ENCODE results near the gene HSBP1L1. TPM values are rescaled to one million over a fixed set of nuclear protein-coding genes. Genes with fewer than 3 reads are reported as not detected.
"Not testable (repeated sequence)": the region's sequence is repeated elsewhere in the genome, so short reads cannot be mapped to it uniquely, and the experiment has no call there.

HSBP1L1 gene
- total RNA-seq, 4 donors from 2014 or later = 13.2 to 20.1 (median 17.3) TPM

DNA sequence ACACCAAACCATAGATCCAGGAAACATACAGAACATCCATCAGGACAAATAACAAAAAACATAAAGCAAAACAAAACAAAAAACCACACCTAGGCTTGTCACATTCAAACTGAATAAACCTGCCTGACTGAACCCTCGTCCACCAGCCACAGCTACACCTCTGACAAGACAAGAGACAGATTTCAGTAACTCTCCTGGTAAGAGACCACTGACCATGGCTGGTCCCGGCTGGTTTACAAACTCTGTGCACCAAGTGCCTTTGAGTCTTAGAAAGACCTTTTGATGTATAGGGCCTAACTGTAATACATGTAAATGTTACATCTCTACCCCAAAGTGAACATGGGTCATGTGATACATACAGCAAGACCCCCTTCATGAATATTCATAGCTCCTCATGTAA lies 8.2 kb upstream of the HSBP1L1 start:
- DNase-seq (ENCODE audit: low spot score) (no peak), ATAC-seq (ENCODE audit: low FRiP score) (no peak)
- TF ChIP-seq, protein P1, sequence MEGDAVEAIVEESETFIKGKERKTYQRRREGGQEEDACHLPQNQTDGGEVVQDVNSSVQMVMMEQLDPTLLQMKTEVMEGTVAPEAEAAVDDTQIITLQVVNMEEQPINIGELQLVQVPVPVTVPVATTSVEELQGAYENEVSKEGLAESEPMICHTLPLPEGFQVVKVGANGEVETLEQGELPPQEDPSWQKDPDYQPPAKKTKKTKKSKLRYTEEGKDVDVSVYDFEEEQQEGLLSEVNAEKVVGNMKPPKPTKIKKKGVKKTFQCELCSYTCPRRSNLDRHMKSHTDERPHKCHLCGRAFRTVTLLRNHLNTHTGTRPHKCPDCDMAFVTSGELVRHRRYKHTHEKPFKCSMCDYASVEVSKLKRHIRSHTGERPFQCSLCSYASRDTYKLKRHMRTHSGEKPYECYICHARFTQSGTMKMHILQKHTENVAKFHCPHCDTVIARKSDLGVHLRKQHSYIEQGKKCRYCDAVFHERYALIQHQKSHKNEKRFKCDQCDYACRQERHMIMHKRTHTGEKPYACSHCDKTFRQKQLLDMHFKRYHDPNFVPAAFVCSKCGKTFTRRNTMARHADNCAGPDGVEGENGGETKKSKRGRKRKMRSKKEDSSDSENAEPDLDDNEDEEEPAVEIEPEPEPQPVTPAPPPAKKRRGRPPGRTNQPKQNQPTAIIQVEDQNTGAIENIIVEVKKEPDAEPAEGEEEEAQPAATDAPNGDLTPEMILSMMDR (IDR thresholded peaks at IDR 0.05) = no peak

DNA sequence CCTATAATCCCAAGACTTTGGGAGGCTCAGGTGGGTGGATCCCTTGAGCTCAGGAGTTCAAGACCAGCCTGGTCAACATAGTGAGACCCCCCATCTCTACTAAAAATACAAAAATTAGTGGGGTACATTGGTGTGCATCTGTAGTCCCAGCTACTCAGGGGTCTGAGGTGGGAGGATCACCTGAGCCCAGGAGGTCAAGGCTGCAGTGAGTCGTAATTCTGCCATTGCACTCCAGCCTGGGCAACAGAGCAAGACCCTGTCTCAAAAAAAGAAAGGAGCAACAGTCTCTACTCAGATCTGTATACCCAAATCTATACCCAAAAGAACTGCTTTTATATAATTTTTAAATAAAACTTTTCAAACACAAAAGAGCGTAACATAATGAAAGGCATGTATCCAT lies 5.5 kb upstream of the HSBP1L1 start:
- ATAC-seq (ENCODE audit: low FRiP score) (no peak), DNase-seq (ENCODE audit: low spot score) (no peak)
- TF ChIP-seq, protein P1 (IDR thresholded peaks at IDR 0.05) = no peak

DNA sequence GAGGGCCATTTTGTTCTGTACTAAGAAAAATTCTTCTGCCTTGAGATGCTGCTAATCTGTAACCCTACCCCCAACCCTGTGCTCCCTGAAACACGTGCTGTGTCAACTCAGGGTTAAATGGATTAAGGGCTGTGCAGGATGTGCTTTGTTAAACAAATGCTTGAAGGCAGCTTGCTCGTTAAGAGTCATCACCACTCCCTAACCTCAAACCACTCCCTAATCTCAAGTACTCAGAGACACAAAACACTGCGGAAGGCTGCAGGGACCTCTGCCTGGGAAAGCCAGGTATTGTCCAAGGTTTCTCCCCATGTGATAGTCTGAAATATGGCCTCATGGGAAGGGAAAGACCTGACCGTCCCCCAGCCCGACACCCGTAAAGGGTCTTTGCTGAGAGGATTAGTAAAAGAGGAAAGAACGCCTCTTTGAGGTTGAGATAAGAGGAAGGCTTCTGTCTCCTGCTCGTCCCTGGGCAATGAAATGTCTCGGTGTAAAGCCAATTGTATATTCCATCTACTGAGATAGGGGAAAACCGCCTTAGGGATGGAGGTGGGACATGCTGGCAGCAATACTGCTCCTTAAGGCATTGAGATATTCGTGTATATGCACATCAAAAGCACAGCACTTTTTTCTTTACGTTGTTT lies 4.2 kb upstream of the HSBP1L1 start:
- not testable (repeated sequence) for ATAC-seq (ENCODE audit: low FRiP score); DNase-seq (ENCODE audit: low spot score)

DNA sequence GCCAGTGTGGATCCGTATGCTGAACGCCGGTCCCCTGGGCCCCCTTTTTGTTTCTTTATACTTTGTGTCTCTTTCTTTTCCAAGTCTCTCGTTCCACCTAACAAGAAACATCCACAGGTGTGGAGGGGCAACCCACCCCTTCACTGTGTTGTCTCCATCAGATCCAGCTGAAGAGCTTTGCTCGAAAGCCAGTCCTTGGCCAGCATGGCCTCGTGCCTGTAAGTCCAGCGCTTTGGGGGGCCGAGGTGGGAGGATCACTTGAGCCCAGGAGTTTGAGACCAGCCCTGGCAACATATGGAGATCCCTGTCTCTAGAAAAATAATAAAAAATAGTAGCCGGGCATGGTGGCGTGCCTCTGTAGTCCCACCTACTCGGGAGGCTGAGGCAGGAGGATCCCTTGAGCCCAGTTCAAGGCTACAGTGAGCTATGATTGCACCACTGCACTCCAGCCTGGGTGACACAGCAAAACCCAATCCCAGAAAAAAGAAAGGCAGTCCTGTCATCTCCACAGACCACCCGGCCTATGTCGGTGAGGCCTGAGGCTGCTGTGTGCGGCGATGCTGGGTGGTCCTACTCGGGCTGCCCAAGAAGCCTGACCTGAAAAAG lies 3.4 kb upstream of the HSBP1L1 start:
- ATAC-seq (ENCODE audit: low FRiP score) = no peak
- TF ChIP-seq, protein P1 (IDR thresholded peaks at IDR 0.05) = no peak
- no peak for DNase-seq (ENCODE audit: low spot score)

DNA sequence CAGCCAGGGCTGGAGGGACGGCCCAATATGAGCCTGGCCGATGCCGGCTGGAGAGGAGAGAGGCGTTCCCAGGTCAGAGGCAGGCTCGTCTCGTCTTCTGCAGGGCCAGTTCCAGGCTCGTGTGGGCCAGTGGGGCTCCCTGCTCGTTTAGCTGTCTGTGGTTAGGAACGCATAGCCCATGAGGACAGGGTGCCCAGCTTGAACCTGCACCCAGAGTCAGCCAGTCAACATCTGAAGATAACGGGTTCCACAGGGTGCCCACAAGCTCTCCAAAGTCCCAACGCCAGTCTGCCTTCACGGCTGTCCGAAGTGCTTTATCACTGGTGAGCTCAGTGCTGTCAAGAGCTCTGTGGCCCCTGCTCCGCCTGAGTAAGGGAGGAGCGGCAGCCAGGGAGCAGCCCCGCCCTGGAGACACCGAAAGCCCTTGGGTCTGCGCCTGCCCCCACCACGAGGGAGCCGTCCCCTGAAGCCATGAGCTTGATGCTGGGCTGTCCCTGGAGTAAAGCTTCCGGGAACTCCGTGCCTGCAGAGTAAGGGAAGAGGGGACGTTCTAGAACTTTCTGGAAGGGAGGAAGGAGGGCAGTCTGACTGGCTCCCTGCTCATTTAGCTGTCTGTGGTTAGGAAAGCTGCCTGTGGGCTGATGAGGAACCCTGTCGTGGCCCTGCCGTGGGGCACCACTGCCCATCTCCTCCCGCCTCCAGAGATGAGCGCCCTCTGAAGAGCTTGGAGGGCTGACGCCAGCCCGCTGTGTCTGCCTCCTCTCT lies 2.7 kb upstream of the HSBP1L1 start:
- TF ChIP-seq, protein P1 (IDR thresholded peaks at IDR 0.05) = no peak
- no peak for DNase-seq (ENCODE audit: low spot score)
- ATAC-seq (ENCODE audit: low FRiP score) = no peak

DNA sequence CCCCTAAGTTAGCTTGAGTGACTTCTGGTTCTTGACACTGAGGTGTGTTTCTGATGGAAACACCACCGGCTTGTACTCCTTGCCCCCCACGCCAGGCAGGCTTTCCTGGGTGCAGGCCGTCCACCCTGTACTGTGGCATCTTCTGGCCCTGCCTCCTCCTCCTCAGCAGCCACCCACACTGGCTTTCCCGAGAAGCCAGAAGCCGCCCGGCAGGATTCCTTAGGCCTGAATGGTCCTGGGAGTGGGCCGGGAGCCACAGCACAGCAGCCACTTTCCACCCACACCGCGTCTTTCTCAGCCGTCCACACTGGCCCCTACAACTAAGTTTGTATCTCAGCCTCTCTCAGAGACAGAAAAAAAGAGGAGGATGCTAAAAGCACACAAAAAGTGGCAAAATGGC lies 2.1 kb upstream of the HSBP1L1 start:
- DNase-seq (ENCODE audit: low spot score) (no peak), ATAC-seq (ENCODE audit: low FRiP score) (no peak)
- TF ChIP-seq, protein P1 (IDR thresholded peaks at IDR 0.05) = no peak

DNA sequence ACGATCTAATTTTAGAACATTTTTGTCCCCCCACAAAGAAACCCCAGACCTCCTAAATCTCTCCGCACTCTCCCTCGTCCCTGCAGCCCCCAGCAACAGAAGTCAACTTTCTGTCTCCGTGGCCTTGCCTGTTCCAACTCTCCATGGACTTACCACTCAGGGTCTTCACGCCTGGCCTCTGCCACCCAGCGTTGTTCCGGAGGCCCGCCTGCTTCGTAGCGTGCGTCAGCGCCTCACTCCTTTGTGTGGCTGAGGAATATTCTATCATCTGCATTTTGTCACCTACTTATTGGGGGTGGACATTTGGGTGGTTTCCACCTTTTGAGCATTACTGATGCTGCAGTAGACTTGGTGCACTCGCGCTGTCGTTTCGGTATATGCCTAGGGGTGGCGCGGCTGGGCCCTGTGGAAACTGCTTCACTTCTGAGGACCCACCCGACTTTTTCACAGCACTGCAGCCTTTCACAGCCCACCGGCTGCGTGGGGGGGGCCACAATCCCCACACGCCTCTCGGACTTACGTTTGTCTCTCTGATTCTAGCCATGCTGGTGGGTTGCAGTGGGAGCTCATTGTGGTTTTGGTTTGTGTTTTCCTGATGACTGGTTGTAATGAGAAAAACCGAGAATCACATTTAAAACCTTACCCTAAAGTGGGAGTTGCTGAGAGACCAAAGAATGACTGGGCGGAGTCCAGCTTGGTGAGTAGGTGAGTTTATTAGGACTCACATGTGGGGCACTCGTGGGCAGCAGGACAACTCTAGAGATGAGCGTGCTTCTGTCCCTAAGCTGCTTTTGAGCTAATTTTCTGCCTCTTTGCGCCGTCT lies 1.4 kb upstream of the HSBP1L1 start:
- ATAC-seq (ENCODE audit: low FRiP score) = no peak
- peak; percentile 19 for DNase-seq (ENCODE audit: low spot score)
- TF ChIP-seq, protein P1 (IDR thresholded peaks at IDR 0.05) = no peak
